Subcutaneous abdominal adipose tissue (tissue), 5 donors: ENCODE results near the gene RSRC1.

Source experiments
- H3K27ac ChIP-seq: one replicate; pipeline ENCODE4 v1.7.0; 2013; ENCODE audit warnings: low read depth, mild to moderate bottlenecking, inconsistent platforms, low read length, moderate library complexity
- H3K27me3 ChIP-seq, 5 donors: one replicate each; pipeline ENCODE4 v1.7.0; 2013; ENCODE audit warnings: low read length in 5 of 5, inconsistent platforms in 1 of 5; ENCODE audit not compliant: control insufficient read depth in 5 of 5, insufficient read depth in 4 of 5
- H3K36me3 ChIP-seq, 5 donors: one replicate each; pipeline ENCODE4 v1.7.0; 2013; ENCODE audit warnings: low read length in 5 of 5; ENCODE audit not compliant: control insufficient read depth in 5 of 5, insufficient read depth in 5 of 5
- H3K4me1 ChIP-seq, 5 donors: one replicate each; pipeline ENCODE4 v1.7.0; 2013; ENCODE audit warnings: low read length in 5 of 5, mild to moderate bottlenecking in 3 of 5, moderate library complexity in 1 of 5; ENCODE audit not compliant: control insufficient read depth in 5 of 5, insufficient read depth in 5 of 5
- H3K4me3 ChIP-seq, 5 donors: one replicate each; pipeline ENCODE4 v1.7.0; 2013; ENCODE audit warnings: low read length in 5 of 5, low read depth in 1 of 5
- H3K9ac ChIP-seq, 5 donors: one replicate each; pipeline ENCODE4 v1.7.0; 2013; ENCODE audit warnings: low read length in 5 of 5, mild to moderate bottlenecking in 4 of 5, moderate library complexity in 3 of 5
- H3K9me3 ChIP-seq, 5 donors: one replicate each; pipeline ENCODE4 v1.7.0; 2013; ENCODE audit warnings: low read length in 5 of 5; ENCODE audit not compliant: control insufficient read depth in 5 of 5
- donor health status: healthy.
- donor health status: healthy.
- donor health status: healthy.
- donor health status: healthy.
- donor health status: healthy.

The RSRC1 gene

DNA sequence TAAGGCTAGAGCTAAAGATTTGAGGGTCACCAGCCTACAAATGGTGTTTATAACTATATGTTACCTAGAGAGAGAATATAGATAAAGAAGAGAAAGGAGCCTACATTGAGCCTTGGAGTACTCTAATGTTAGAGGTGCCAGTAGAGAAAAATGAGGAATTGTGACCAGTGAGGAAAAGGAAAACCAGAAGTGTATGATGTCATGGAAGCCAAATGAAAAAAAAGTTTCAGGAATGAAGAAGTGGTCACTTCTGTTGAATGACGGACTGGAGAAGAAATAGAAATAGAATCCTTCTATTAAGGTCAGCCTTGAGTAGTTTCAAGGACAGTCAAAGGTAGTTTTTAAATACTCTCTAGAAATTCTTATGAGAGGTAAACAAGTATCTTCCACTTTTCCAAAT lies 409.9 kb downstream of the RSRC1 start:
- no peak overlapping the region for H3K9ac ChIP-seq
- H3K4me3 ChIP-seq, result no peak overlapping the region
- H3K27ac ChIP-seq, result no peak overlapping the region
- peaks cover 0 to 7% (median 0%) of the 10 kb centered on the region in 5 donors for H3K4me1 ChIP-seq
- no peaks in the 10 kb centered on the region for H3K27me3 ChIP-seq
- H3K9me3 ChIP-seq, result peaks cover 0 to 8% (median 0%) of the 10 kb centered on the region in 5 donors
- H3K36me3 ChIP-seq, result no peaks in the 10 kb centered on the region

DNA sequence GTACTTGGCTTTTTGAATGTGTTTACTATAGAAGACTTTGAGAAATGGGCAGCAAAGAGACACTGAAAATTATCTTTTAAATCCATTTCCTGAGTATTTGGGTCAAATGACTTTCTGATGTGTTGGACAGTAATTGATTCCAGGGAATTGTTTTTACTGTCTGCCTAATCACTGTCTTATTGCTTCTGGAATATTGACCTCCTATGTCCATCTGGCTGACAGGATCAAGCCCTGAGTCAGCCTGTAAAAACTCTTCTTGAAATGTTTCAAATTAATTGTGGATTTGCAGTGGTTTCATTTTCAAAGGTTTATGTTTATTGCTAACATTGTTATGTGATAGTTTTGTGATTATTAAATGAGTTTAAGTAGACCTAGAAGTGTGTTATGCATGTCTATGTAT lies 410.5 kb downstream of the RSRC1 start:
- Histone ChIP-seq H3K9ac (no peak overlapping the region), H3K36me3 (no peaks in the 10 kb centered on the region), H3K9me3 (peaks cover 0 to 8% (median 0%) of the 10 kb centered on the region in 5 donors), H3K27ac (no peak overlapping the region), H3K27me3 (no peaks in the 10 kb centered on the region), H3K4me1 (peaks cover 0 to 7% (median 0%) of the 10 kb centered on the region in 5 donors), H3K4me3 (no peak overlapping the region)

DNA sequence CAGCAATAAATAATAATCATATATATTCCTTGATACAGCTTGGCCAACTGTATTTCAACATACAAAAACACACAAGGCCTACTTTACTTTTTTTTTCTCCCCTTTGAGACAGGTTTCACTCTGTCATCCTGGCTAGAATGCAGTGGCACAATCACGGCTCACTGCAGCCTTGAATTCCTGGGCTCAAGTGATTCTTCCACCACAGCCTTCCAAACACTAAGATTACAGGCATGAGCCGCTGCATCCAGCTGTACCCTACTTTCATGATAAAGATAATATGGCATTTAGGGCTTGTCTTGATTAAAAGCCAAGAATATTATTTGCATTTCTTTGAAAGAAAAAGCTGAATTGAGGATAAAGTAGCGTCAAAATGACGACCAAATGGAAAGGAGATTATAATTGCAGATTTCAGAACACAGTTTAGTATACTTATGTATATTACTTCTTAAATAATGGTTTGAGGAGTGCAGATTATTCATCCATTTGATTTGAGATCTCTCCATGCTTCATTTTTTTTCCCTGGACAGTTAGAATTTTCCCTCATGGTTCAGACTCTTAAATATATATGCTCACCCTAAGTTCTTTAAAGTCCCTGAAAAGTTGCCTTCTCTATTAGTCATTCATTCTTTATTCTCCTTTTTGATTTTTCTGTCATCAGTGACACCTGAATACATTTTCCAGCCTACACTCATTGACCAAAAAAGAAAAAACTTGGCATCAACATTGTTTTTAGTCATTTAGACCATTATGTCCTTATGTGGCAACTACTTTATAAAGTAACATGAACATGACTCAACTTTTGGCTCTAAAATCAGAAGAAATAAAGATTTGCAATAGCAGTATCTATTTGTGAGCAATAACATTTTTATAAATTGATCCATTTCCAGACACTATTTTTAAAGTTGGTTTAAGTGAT lies 412.6 kb downstream of the RSRC1 start:
- Histone ChIP-seq H3K9ac (no peak overlapping the region), H3K4me1 (peaks cover 0 to 7% (median 0%) of the 10 kb centered on the region in 5 donors), H3K27me3 (no peaks in the 10 kb centered on the region), H3K36me3 (no peaks in the 10 kb centered on the region), H3K27ac (no peak overlapping the region), H3K4me3 (no peak overlapping the region), H3K9me3 (peaks cover 0 to 3% (median 0%) of the 10 kb centered on the region in 5 donors)

- H3K9ac ChIP-seq, result no peak overlapping the region
- H3K4me1 ChIP-seq, result no peaks in the 10 kb centered on the region
- H3K9me3 ChIP-seq, result peaks cover 0 to 3% (median 0%) of the 10 kb centered on the region in 5 donors
- no peak overlapping the region for H3K4me3 ChIP-seq
- no peaks in the 10 kb centered on the region for H3K36me3 ChIP-seq
- H3K27ac ChIP-seq, result no peak overlapping the region
- H3K27me3 ChIP-seq, result no peaks in the 10 kb centered on the region
Observed at GRCh38 chr3:158528076-158528674, 418.3 kb downstream of the RSRC1 start.

DNA sequence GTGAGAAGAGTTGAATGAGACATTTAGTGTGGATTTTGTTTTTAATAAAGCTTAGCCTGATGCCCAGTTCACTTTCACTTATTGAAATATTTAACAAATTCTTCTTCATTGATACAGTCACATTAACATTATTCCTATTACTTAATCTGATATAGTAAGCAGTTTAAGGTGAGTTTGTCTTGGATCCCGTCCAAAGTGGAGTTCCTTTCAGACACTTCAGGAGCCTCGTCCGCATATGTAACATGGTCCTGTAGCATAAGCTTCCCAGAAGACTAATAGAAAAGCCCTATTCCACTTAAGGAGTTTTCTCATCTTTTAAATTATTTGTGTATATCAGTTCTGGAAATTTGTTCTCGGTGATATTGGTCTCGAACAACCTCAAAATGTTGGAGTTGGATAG lies 421.4 kb downstream of the RSRC1 start:
- Histone ChIP-seq H3K4me3 (no peak overlapping the region), H3K9me3 (no peaks in the 10 kb centered on the region), H3K27me3 (no peaks in the 10 kb centered on the region), H3K4me1 (no peaks in the 10 kb centered on the region), H3K9ac (no peak overlapping the region), H3K27ac (no peak overlapping the region), H3K36me3 (no peaks in the 10 kb centered on the region)

GRCh38 chr3:158532099-158532734 lies 422.3 kb downstream of the RSRC1 start:
- Histone ChIP-seq H3K27ac (no peak overlapping the region), H3K9me3 (no peaks in the 10 kb centered on the region), H3K4me3 (no peak overlapping the region), H3K9ac (no peak overlapping the region), H3K27me3 (no peaks in the 10 kb centered on the region), H3K4me1 (no peaks in the 10 kb centered on the region), H3K36me3 (no peaks in the 10 kb centered on the region)

DNA sequence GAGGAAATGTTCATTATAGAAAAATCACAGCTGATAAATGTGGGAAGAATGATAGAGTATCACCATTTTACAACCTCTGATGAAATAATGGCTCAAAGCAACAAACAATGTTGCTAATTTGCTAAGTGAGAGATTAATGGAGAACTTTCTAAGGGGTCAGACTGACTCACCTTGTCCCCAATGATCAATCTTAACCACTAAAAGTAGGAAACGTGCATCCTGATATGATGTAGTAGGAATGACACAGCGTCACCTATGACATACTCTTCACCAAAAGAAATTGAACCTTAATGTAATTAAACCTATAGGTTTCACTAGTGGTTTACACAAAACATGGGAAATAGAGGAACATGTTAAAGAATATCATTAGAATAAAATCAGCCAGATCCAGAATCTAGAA lies 426.0 kb downstream of the RSRC1 start:
- Histone ChIP-seq H3K9me3 (no peaks in the 10 kb centered on the region), H3K9ac (no peak overlapping the region)

DNA sequence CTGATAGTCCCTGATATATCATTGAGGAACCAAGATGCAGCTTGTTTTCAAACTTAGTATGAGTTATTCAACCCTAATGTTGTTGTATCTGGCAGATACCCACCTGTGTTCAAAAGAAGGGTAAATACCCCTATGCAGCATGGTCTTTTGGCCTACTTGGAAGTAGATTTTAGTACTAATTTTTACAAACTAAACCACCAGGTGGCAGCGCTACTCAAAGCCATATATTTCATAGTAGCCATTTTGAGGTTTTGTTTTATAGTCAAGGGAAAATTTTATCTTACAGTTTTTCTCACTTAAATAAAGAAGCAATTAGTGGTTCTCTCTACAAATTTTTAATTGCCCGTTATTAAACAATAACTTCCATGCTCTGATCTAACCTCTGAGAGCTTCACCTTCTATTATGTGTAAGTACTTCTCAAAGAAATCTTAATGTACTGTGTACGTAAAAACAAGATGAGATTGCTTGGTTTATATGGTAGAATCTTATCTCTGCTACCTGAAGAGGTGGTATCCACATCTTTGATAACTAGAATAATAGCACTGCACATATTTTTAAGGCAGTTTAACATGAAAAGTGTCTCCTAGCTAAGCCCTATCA lies 429.6 kb downstream of the RSRC1 start:
- Histone ChIP-seq H3K9me3 (no peaks in the 10 kb centered on the region), H3K4me1 (no peaks in the 10 kb centered on the region), H3K27me3 (no peaks in the 10 kb centered on the region), H3K36me3 (peaks cover 0 to 12% (median 3%) of the 10 kb centered on the region in 5 donors), H3K4me3 (no peak overlapping the region), H3K9ac (no peak overlapping the region), H3K27ac (no peak overlapping the region)

More for the DNA sequence above, 426.0 kb downstream of the RSRC1 start:
- Histone ChIP-seq H3K27me3 (no peaks in the 10 kb centered on the region), H3K4me3 (no peak overlapping the region), H3K36me3 (no peaks in the 10 kb centered on the region), H3K4me1 (no peaks in the 10 kb centered on the region), H3K27ac (no peak overlapping the region)

DNA sequence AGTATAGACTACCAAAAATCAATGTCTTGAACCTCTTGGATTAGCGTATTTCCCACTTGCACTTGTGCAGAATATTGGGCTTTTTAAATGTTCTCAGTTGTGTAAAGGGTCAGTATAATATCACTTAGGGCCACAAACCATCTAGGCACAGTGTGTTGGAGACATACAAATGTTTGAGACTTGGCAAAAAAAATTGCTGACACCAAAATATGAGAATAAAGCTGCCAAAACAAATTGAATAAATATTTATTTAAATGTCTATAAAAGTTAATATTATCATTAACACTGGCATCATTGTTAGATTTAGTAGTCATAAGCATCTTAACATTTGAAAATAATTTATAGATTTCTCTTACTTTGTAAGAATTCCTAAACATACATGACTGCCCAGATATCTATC lies 430.2 kb downstream of the RSRC1 start:
- Histone ChIP-seq H3K9ac (no peak overlapping the region), H3K4me3 (no peak overlapping the region), H3K9me3 (no peaks in the 10 kb centered on the region), H3K36me3 (peaks cover 0 to 13% (median 5%) of the 10 kb centered on the region in 5 donors), H3K4me1 (no peaks in the 10 kb centered on the region), H3K27me3 (no peaks in the 10 kb centered on the region), H3K27ac (no peak overlapping the region)
